AG04450 (cell line): ENCODE measurements around the gene IL27RA. TPM values are rescaled to one million over a fixed set of nuclear protein-coding genes. Genes with fewer than 3 reads are reported as not detected.
"Not testable (repeated sequence)": the region's sequence is repeated elsewhere in the genome, so short reads cannot be mapped to it uniquely, and the experiment has no call there.

ENCODE experiments used
- CTCF ChIA-PET: fragments of 300-600, 350-600 bp; formaldehyde crosslinking; extraction: SDS; loops from one replicate; lab custom pipeline; 2022; ENCODE audit warnings: antibody characterized with exemption, inconsistent platforms; lab: Charles Lee
- POLR2A ChIA-PET: fragments of 350-600 bp; formaldehyde crosslinking; extraction: SDS; loops from one replicate; lab custom pipeline; 2021; ENCODE audit warnings: antibody characterized with exemption, inconsistent platforms; lab: Yijun Ruan, JAX
- DNase-seq: peaks from one replicate; pipeline ENCODE4 v3.0.0-alpha.2; 2011; ENCODE audit warnings: low read depth, low spot score
- H3K27ac ChIP-seq: one replicate; pipeline ENCODE4 v1.5.1; 2012; ENCODE audit warnings: low read depth, low read length, control low read depth
- H3K27me3 ChIP-seq: one replicate; pipeline ENCODE4 v1.6.0; 2012; ENCODE audit warnings: low read length; ENCODE audit not compliant: control insufficient read depth, insufficient read depth
- H3K4me3 ChIP-seq: 2 replicates; pipeline ENCODE4 v1.5.1; 2011; ENCODE audit warnings: mild to moderate bottlenecking, low read depth, low read length, control low read depth
- H3K9me3 ChIP-seq: 2 replicates; pipeline ENCODE4 v1.5.1; 2012; ENCODE audit warnings: low read length; ENCODE audit not compliant: control insufficient read depth, insufficient read depth
- polyA plus RNA-seq: library from polyadenylated mRNA; depleted of rRNA; stranded (reverse); fragments of >200 nt; gene quantifications from 2 replicates; pipeline ENCODE4 v1.2.3, GENCODE V29; 2011
- TF ChIP-seq, protein P1 (sequence below): IDR thresholded peaks from 2 replicates; pipeline ENCODE4 v1.5.1; 2011; ENCODE audit warnings: low read depth, low read length, control low read depth, inconsistent platforms

Gene IL27RA
- polyA plus RNA-seq, 1 experiment = 4.5 TPM

- Histone ChIP-seq H3K27ac (no peak overlapping the region), H3K4me3 (no peak overlapping the region), H3K27me3 (no peaks in the 10 kb centered on the region), H3K9me3 (peaks cover 9% of the 10 kb centered on the region)
- DNase-seq = no peak
- ChIA-PET CTCF (interaction anchor here (0.5 to 1.3 kb wide), 8 partner anchors 10 to 127 kb away, joined by 3 to 13 read pairs (median 4); partner anchors contain the start of gene IL27RA), POLR2A (no interaction called here)
- TF ChIP-seq, protein P1, sequence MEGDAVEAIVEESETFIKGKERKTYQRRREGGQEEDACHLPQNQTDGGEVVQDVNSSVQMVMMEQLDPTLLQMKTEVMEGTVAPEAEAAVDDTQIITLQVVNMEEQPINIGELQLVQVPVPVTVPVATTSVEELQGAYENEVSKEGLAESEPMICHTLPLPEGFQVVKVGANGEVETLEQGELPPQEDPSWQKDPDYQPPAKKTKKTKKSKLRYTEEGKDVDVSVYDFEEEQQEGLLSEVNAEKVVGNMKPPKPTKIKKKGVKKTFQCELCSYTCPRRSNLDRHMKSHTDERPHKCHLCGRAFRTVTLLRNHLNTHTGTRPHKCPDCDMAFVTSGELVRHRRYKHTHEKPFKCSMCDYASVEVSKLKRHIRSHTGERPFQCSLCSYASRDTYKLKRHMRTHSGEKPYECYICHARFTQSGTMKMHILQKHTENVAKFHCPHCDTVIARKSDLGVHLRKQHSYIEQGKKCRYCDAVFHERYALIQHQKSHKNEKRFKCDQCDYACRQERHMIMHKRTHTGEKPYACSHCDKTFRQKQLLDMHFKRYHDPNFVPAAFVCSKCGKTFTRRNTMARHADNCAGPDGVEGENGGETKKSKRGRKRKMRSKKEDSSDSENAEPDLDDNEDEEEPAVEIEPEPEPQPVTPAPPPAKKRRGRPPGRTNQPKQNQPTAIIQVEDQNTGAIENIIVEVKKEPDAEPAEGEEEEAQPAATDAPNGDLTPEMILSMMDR = peak; percentile 80
These were observed 17.0 kb downstream of the IL27RA start for GRCh38 chr19:14048443-14049153.

DNA sequence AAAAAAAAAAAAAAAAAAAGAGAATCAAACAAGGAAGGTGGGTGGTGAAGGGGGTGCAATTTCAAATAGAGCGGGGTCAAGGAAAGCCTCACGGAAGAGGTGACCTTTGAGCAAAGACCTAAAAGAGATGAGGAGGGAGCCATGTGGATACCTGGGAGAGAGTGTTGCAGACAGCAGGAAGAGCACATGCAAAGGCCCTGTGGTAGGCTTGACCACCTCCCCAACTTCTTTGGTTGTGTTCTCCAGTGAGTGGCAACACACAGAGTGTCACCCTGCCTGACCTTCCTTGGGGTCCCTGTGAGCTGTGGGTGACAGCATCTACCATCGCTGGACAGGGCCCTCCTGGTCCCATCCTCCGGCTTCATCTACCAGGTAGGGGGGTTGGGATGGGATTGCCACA, 18.9 kb downstream of the IL27RA start:
- Histone ChIP-seq H3K27ac (no peak overlapping the region), H3K9me3 (peaks cover 10% of the 10 kb centered on the region), H3K4me3 (no peak overlapping the region), H3K27me3 (no peaks in the 10 kb centered on the region)
- TF ChIP-seq, protein P1 = no peak
- no peak for DNase-seq
- CTCF ChIA-PET = interaction anchor here (0.6 to 1.7 kb wide), 4 partner anchors 8 to 45 kb away, joined by 3 to 7 read pairs (median 3); no protein-coding TSS in a partner anchor
- POLR2A ChIA-PET = no interaction called here

DNA sequence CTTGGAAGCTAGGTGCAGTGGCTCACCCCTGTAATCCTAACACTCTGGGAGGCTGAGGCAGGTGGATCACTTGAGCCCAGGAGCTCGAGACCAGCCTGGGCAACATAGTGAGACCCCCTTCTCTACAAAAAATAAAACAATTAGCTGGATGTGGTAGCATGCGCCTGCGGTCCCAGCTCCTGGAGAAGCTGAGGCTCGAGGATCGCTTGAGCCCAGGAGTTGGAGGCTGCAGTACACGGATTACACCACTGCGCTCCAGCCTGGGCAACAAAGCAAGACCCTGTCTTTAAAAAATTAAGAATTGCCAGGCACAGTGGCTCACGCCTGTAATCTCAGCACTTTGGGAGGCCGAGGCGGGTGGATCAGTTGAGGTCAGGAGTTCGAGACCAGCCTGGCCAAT, 19.4 kb downstream of the IL27RA start:
- H3K27me3 ChIP-seq, H3K4me3 ChIP-seq, H3K27ac ChIP-seq, DNase-seq, POLR2A ChIA-PET: not testable (repeated sequence)
- H3K9me3 ChIP-seq = peaks cover 10% of the 10 kb centered on the region
- CTCF ChIA-PET = interaction anchor here (1.1 to 1.7 kb wide), 2 partner anchors 8 to 9 kb away, joined by 3 to 7 read pairs; no protein-coding TSS in a partner anchor

GRCh38 chr19:14051980-14052379, 20.4 kb downstream of the IL27RA start:
- ChIA-PET CTCF (interaction anchor here (1.1 kb wide), 1 partner anchor 10 kb away, joined by 3 read pairs; no protein-coding TSS in a partner anchor), POLR2A (no interaction called here)
- no peaks in the 10 kb centered on the region for H3K27me3 ChIP-seq
- TF ChIP-seq, protein P1 = no peak
- H3K27ac ChIP-seq = no peak overlapping the region
- DNase-seq = no peak
- H3K9me3 ChIP-seq = peaks cover 10% of the 10 kb centered on the region
- no peak overlapping the region for H3K4me3 ChIP-seq

- DNase-seq = no peak
- CTCF ChIA-PET = interaction anchor here (0.9 to 1.2 kb wide), 4 partner anchors 9 to 63 kb away, joined by 3 to 4 read pairs (median 3); partner anchors contain the start of genes IL27RA and PALM3
- Histone ChIP-seq H3K9me3 (peaks cover 10% of the 10 kb centered on the region), H3K27me3 (no peaks in the 10 kb centered on the region), H3K27ac (no peak overlapping the region), H3K4me3 (no peak overlapping the region)
- TF ChIP-seq, protein P1 = no peak
- POLR2A ChIA-PET = no interaction called here
These were observed 20.9 kb downstream of the IL27RA start for GRCh38 chr19:14052470-14052869.
